HFFc6 (cell line): ENCODE data around the gene PUS1. TPM values are rescaled to one million over a fixed set of nuclear protein-coding genes. Genes with fewer than 3 reads are reported as not detected.
"Not testable (repeated sequence)": the region's sequence is repeated elsewhere in the genome, so short reads cannot be mapped to it uniquely, and the experiment has no call there.

Source experiments
- DNase-seq: peaks from one replicate; pipeline ENCODE4 v3.0.0-alpha.2; 2018
- H3K27ac Mint-ChIP-seq: 2 replicates; pipeline ENCODE4 v1.8.0; 2020; ENCODE audit warnings: mild to moderate bottlenecking, mixed read lengths
- H3K27me3 Mint-ChIP-seq: 2 replicates; pipeline ENCODE4 v1.8.0; 2021; ENCODE audit warnings: mild to moderate bottlenecking, moderate library complexity, mixed read lengths; ENCODE audit not compliant: insufficient read depth
- H3K36me3 Mint-ChIP-seq: 2 replicates; pipeline ENCODE4 v1.8.0; 2021; ENCODE audit warnings: low read depth, mixed read lengths
- H3K4me1 Mint-ChIP-seq: 2 replicates; pipeline ENCODE4 v1.8.0; 2020; ENCODE audit warnings: low read depth, mixed read lengths
- H3K4me3 Mint-ChIP-seq: 2 replicates; pipeline ENCODE4 v1.8.0; 2020; ENCODE audit warnings: mild to moderate bottlenecking, moderate library complexity, mixed read lengths
- H3K9me3 Mint-ChIP-seq: 2 replicates; pipeline ENCODE4 v1.8.0; 2020; ENCODE audit warnings: mild to moderate bottlenecking, mixed read lengths
- CTCF ChIP-seq: fragments of 200-600 bp; sonication (generic); IDR thresholded peaks from 2 replicates; pipeline ENCODE4 v1.5.0; 2021; ENCODE audit warnings: antibody characterized with exemption, mild to moderate bottlenecking
- total RNA-seq, 6 experiments: library from RNA; stranded (reverse); fragmentation: NEBNext Ultra II Directional; extraction: Animal tissue kit (Norgen Biotek cat#: 25700); gene quantifications; 2 replicates in 1 of 6; 3 replicates in 5 of 6; pipeline ENCODE4 v1.2.3, GENCODE V29; 2021

The PUS1 gene
- total RNA-seq, 6 experiments from 2014 or later = 26.2 to 37.7 (median 29.8) TPM

- Mint-ChIP-seq H3K27me3 (peaks cover 3% of the 10 kb centered on the region), H3K36me3 (peaks cover 4% of the 10 kb centered on the region; the same call in 1 of the 2 replicates), H3K27ac (no peak overlapping the region), H3K4me3 (no peak overlapping the region), H3K9me3 (no peaks in the 10 kb centered on the region), H3K4me1 (peaks cover 18% of the 10 kb centered on the region)
- no peak for TF ChIP-seq CTCF
- no peak for DNase-seq
Observed at GRCh38 chr12:131946757-131947156, 17.7 kb downstream of the PUS1 start.

- Mint-ChIP-seq H3K27ac (peak overlapping the region; percentile 45), H3K27me3 (peaks cover 3% of the 10 kb centered on the region), H3K36me3 (peaks cover 4% of the 10 kb centered on the region; the same call in 1 of the 2 replicates), H3K4me3 (no peak overlapping the region; the same call in 1 of the 2 replicates), H3K9me3 (no peaks in the 10 kb centered on the region), H3K4me1 (peaks cover 19% of the 10 kb centered on the region)
- no peak for TF ChIP-seq CTCF
- DNase-seq = no peak
Observed at GRCh38 chr12:131947482-131948027, 18.5 kb downstream of the PUS1 start.

- Mint-ChIP-seq H3K9me3 (no peaks in the 10 kb centered on the region), H3K36me3 (peaks cover 4% of the 10 kb centered on the region; the same call in 1 of the 2 replicates), H3K4me3 (no peak overlapping the region; the same call in 1 of the 2 replicates), H3K4me1 (peaks cover 26% of the 10 kb centered on the region), H3K27ac (peak overlapping the region; percentile 20), H3K27me3 (peaks cover 3% of the 10 kb centered on the region)
- no peak for DNase-seq
- no peak for TF ChIP-seq CTCF
Observed at GRCh38 chr12:131948166-131948712, 19.2 kb downstream of the PUS1 start.

GRCh38 chr12:131948713-131949430 is 19.8 kb downstream of the PUS1 start:
- not testable (repeated sequence) for H3K9me3 Mint-ChIP-seq, H3K27me3 Mint-ChIP-seq, H3K36me3 Mint-ChIP-seq, H3K27ac Mint-ChIP-seq, DNase-seq
- Mint-ChIP-seq H3K4me1 (peaks cover 30% of the 10 kb centered on the region), H3K4me3 (peak overlapping the region; percentile 76; the same call in 1 of the 2 replicates)

- Mint-ChIP-seq H3K27ac (peak within 1 kb of the TSS; percentile 78), H3K9me3 (no peaks in the 10 kb centered on the region), H3K4me1 (peaks cover 30% of the 10 kb centered on the region), H3K27me3 (peaks cover 3% of the 10 kb centered on the region), H3K4me3 (peak within 1 kb of the TSS; percentile 93), H3K36me3 (no peaks in the 10 kb centered on the region)
- DNase-seq = peak; percentile 85
- peak; percentile 75 for TF ChIP-seq CTCF
Observed at GRCh38 chr12:131949431-131950181, 20.5 kb downstream of the PUS1 start, which contains the start of gene EP400. Gene EP400 (plus strand): TSS chr12:131949942. CDS start chr12:131960620, 10,678 bp downstream.
